ENCODE results near the gene RAB40C. TPM values are rescaled to one million over a fixed set of nuclear protein-coding genes. Genes with fewer than 3 reads are reported as not detected.

RAB40C gene
- total RNA-seq, 1 experiment from 2014 or later, result 17.7 TPM

DNA sequence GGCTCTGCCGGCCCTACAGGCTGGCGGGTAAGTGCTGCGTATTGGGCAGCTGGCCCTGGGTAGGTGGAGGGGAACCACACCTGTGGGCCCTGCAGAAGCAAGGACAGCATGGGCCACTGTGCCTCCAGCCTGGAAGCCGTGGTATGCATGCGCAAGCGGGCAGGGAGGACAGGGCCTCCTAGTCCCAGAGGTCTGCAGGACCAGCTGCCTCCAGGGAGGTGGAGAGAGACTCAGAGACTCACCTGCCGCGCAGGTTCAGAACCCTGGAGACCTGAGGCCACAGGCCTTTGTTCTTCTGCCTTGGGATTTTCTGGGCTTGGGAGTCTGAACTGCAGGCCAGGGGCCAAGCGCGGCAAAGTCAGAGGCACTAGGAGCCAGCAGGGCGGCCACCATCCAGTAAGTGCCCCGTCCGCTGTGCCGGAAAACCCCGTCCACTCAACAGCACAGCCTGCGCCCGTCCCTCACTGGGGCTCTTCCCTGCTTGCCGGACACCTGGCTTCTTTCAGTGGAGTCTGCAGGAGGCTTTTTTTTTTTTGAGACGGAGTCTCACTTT is 8.8 kb upstream of the RAB40C start:
- intact Hi-C loops (cut with micrococcal nuclease), result no loop called here
- BruUV-seq (replicated peaks), result no TSS peak
- no peaks in the 10 kb centered on the region for H3K4me1 Mint-ChIP-seq (ENCODE audit: insufficient read depth, unreplicated experiment)
- H3K36me3 Mint-ChIP-seq (ENCODE audit: insufficient read depth, unreplicated experiment), result peaks cover 13% of the 10 kb centered on the region
- POLR2A ChIA-PET, result interaction anchor here (0.8 kb wide), 1 partner anchor 9 kb away, joined by 3 read pairs; the partner anchor contains the start of gene RAB40C
- CTCF ChIA-PET, result interaction anchor here (0.6 to 1.5 kb wide), 3 partner anchors 9 to 509 kb away, joined by 3 to 4 read pairs (median 3); no protein-coding TSS in a partner anchor
- no peak overlapping the region for H3K4me3 Mint-ChIP-seq (ENCODE audit: unreplicated experiment)
- H3K27me3 Mint-ChIP-seq (ENCODE audit: insufficient read depth, unreplicated experiment), result no peaks in the 10 kb centered on the region
- no peak for DNase-seq (ENCODE audit: unreplicated experiment)
- H3K9me3 Mint-ChIP-seq (ENCODE audit: unreplicated experiment), result no peaks in the 10 kb centered on the region
- TF ChIP-seq, protein P1, sequence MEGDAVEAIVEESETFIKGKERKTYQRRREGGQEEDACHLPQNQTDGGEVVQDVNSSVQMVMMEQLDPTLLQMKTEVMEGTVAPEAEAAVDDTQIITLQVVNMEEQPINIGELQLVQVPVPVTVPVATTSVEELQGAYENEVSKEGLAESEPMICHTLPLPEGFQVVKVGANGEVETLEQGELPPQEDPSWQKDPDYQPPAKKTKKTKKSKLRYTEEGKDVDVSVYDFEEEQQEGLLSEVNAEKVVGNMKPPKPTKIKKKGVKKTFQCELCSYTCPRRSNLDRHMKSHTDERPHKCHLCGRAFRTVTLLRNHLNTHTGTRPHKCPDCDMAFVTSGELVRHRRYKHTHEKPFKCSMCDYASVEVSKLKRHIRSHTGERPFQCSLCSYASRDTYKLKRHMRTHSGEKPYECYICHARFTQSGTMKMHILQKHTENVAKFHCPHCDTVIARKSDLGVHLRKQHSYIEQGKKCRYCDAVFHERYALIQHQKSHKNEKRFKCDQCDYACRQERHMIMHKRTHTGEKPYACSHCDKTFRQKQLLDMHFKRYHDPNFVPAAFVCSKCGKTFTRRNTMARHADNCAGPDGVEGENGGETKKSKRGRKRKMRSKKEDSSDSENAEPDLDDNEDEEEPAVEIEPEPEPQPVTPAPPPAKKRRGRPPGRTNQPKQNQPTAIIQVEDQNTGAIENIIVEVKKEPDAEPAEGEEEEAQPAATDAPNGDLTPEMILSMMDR (IDR thresholded peaks at IDR 0.05; ENCODE audit: unreplicated experiment), result no peak
- no peak overlapping the region for H3K27ac Mint-ChIP-seq (ENCODE audit: low read depth, unreplicated experiment)

DNA sequence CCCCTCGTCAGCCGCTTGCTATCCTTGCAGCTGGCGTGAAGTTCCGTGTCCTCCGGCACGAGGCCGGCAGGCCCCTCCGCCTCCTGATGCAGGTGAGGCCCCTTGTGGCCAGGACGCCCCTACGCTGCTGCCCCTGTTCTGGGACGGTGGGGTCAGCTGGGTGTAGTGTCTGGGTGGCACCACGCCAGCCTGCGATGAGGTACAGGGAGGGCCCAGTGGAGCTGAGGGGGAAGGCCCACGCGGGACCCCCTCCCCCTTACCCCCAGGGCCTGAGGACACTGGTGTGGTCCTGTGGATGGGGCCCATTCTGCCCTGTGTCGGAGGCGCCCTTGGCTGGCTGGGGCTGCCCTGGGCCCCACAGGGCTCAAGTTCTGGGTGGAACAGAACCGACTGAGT is 7.7 kb upstream of the RAB40C start:
- Mint-ChIP-seq H3K27me3 (ENCODE audit: insufficient read depth, unreplicated experiment) (no peaks in the 10 kb centered on the region), H3K27ac (ENCODE audit: low read depth, unreplicated experiment) (no peak overlapping the region), H3K4me1 (ENCODE audit: insufficient read depth, unreplicated experiment) (no peaks in the 10 kb centered on the region), H3K4me3 (ENCODE audit: unreplicated experiment) (no peak overlapping the region), H3K9me3 (ENCODE audit: unreplicated experiment) (no peaks in the 10 kb centered on the region), H3K36me3 (ENCODE audit: insufficient read depth, unreplicated experiment) (peaks cover 11% of the 10 kb centered on the region)
- ChIA-PET CTCF (interaction anchor here (0.6 kb wide), 3 partner anchors 46 to 449 kb away, joined by 3 to 5 read pairs (median 3); no protein-coding TSS in a partner anchor), POLR2A (interaction anchor here (0.8 to 1.5 kb wide), 2 partner anchors 10 to 12 kb away, joined by 3 to 4 read pairs; no protein-coding TSS in a partner anchor)
- intact Hi-C loops (cut with micrococcal nuclease), result no loop called here
- no peak for DNase-seq (ENCODE audit: unreplicated experiment)
- TF ChIP-seq, protein P1 (IDR thresholded peaks at IDR 0.05; ENCODE audit: unreplicated experiment), result no peak
- no TSS peak for BruUV-seq (replicated peaks)

DNA sequence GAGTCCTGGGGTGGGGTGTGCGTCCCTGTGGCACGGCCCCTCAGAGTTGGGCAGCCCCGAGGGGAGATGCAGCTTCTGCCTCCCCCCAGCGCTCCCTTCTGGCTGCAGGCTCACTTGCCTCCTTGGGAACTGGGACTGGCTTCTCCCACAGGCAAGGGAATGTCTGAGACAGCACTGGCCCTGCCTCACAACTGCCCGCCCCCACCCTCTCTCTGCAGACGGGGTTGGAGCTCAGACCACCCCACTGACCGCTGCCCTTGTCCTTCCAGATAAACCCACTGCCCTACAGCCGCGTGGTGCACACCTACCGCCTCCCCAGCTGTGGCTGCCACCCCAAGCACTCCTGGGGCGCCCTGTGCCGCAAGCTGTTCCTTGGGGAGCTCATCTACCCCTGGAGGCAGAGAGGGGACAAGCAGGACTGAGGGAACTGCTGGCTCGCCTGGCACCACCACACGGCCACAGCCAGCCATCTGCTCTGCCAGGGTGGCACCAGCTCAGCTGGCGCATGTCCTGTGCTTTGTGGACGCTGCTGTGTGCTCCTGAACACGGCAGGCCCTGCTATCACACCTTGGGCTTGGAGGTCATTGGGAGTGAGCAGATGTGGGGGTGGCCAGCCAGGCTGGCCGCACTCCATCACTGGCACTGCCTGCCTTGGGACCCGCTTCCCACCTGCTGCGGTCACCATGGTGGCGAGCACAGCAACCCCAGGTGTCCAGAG is 7.1 kb upstream of the RAB40C start:
- no peaks in the 10 kb centered on the region for H3K4me1 Mint-ChIP-seq (ENCODE audit: insufficient read depth, unreplicated experiment)
- BruUV-seq (replicated peaks), result no TSS peak
- ChIA-PET CTCF (interaction anchor here (0.6 kb wide), 2 partner anchors 107 to 450 kb away, joined by 3 to 5 read pairs; no protein-coding TSS in a partner anchor), POLR2A (interaction anchor here (0.8 to 1.5 kb wide), 2 partner anchors 10 to 12 kb away, joined by 3 to 4 read pairs; no protein-coding TSS in a partner anchor)
- no peak for DNase-seq (ENCODE audit: unreplicated experiment)
- no peaks in the 10 kb centered on the region for H3K27me3 Mint-ChIP-seq (ENCODE audit: insufficient read depth, unreplicated experiment)
- no peaks in the 10 kb centered on the region for H3K9me3 Mint-ChIP-seq (ENCODE audit: unreplicated experiment)
- no peak overlapping the region for H3K27ac Mint-ChIP-seq (ENCODE audit: low read depth, unreplicated experiment)
- TF ChIP-seq, protein P1 (IDR thresholded peaks at IDR 0.05; ENCODE audit: unreplicated experiment), result no peak
- peaks cover 14% of the 10 kb centered on the region for H3K36me3 Mint-ChIP-seq (ENCODE audit: insufficient read depth, unreplicated experiment)
- no peak overlapping the region for H3K4me3 Mint-ChIP-seq (ENCODE audit: unreplicated experiment)
- intact Hi-C loops (cut with micrococcal nuclease), result no loop called here

DNA sequence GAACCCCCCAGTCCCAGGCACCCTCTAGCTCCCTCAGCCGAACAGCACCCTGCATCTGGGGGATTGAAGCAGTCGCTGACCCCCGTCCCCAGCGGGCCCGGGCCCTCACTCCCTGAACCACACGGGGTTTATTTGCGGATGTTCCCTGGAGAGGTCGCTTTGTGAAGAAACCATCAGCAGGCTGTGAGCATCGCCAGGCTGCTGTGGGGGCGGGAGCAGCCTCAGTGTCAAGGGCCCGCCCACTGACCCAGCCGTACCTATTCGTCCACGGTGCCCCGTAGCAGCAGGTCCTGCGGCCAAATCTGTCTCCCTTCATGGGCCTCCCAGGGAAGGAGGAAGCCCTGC is 6.4 kb upstream of the RAB40C start:
- CTCF ChIA-PET, result no interaction called here
- Mint-ChIP-seq H3K9me3 (ENCODE audit: unreplicated experiment) (no peaks in the 10 kb centered on the region), H3K4me1 (ENCODE audit: insufficient read depth, unreplicated experiment) (no peaks in the 10 kb centered on the region), H3K4me3 (ENCODE audit: unreplicated experiment) (no peak overlapping the region), H3K27ac (ENCODE audit: low read depth, unreplicated experiment) (no peak overlapping the region), H3K27me3 (ENCODE audit: insufficient read depth, unreplicated experiment) (no peaks in the 10 kb centered on the region), H3K36me3 (ENCODE audit: insufficient read depth, unreplicated experiment) (peaks cover 20% of the 10 kb centered on the region)
- DNase-seq (ENCODE audit: unreplicated experiment), result no peak
- BruUV-seq (replicated peaks), result TSS peak; percentile 29
- POLR2A ChIA-PET, result no interaction called here
- TF ChIP-seq, protein P1 (IDR thresholded peaks at IDR 0.05; ENCODE audit: unreplicated experiment), result no peak
- intact Hi-C loops (cut with micrococcal nuclease), result no loop called here

All from MCF 10A (cell line).